ENCODE measurements around the gene RTP3.

Gene RTP3

GRCh38 chr3:46469680-46470357, 28.0 kb upstream of the RTP3 start:
- DNase-seq: peak; percentile 18

GRCh38 chr3:46470831-46471230, 26.9 kb upstream of the RTP3 start:
- DNase-seq: no peak

DNA sequence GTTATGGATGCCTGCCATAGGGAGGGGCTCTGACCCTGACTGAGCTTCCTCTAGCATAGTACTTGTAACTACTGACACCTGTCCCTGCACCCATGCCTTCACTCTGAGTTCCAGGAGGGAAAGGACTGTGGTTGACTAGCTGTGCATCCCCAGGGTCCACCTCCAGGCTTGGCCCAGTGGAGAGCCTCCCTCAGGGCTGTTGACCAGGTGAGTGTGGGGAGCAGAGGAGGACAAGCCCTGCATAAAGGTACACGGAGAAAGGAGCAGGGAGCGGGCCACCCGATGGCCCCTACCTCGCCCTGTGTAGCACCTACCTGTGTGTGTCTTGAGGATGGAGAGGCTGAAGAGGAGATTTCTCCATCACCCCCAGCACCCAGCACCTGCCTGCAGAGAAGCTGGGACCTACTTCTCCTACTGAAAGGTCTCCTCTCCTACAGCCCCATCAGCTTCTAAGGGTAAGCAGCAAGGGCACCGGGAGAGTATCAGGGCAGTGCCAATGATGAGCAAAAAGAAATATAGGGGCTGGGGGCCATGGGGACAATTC, 26.3 kb upstream of the RTP3 start:
- no peak for DNase-seq

GRCh38 chr3:46472736-46473135, 25.0 kb upstream of the RTP3 start:
- no peak for DNase-seq

- no peak for DNase-seq
Observed at GRCh38 chr3:46477145-46477544, 20.6 kb upstream of the RTP3 start.

DNA sequence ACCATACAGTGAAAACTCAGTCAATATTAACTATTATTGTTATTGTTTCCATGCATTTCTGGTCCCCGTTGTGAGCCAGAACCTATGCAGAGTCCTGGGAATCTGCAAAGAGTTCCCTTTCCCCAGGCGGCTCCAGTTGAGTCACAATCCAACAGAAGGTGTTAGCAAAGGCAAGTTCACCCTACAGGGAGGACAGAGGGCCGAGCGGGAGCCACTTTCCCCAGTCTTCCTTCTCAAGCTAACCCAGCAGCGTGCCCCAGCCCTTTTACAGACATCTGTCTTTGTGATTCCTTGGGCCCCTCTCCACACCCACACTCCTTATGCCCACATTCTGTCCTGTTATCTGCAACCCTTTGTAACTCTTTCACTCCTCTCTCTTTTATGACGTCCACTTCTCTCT, 20.0 kb upstream of the RTP3 start:
- no peak for DNase-seq

- no peak for DNase-seq
Observed at GRCh38 chr3:46478341-46478740, 19.4 kb upstream of the RTP3 start.

- no peak for DNase-seq
Observed at GRCh38 chr3:46479021-46479420, 18.8 kb upstream of the RTP3 start.

- no peak for DNase-seq
Observed at GRCh38 chr3:46479696-46480095, 18.1 kb upstream of the RTP3 start.

DNA sequence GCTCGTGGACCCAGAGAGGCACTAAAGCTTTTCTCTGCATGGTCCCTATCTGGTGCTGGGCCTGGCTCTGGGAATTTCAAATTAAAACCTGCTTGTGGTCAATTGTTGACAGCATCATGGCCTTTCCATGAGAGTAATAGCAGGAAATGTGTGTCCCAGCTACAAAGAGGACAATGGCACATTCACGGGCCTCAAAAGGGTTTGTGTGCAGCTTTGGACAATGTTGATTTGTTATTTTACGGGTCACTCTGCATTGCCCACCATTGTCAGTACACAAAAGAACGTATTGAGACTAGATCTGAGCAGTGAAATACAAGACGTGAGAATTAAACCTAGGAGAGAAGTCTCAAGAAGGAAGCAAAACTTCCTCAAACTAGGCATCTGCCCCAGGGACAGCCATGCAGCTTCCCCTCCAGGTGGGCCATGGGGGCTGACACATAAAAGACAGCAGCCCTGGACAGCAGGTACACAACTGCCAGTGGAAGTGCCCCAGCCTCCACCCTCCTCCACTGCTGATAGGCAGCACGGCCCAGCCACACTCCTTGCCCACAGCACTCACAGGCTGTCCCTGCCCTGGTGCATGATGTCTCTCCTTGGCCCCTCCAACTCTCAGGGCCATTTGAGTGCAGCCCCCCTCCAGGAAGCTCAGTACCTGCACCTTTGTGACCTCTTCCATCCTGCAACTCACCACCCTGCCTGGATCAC, 17.1 kb upstream of the RTP3 start:
- DNase-seq: no peak

DNA sequence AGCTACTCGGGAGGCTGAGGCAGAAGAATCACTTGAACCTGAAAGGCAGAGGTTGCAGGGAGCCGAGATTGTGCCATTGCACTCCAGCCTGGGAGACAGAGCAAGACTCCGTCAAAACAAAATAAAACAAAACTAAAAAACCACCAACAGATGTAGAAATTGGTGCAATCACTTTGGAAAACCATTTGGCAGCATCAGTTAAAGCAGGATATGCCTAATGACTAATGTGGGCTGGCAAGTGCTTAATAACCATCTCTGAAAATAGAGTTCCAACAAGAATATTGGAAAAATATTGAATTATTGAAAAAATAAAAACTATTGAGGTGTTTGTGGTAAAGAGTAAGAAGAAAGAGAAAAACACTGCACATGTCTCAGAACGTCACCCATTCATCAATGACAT, 16.1 kb upstream of the RTP3 start:
- DNase-seq: no peak

GRCh38 chr3:46482632-46483350, 15.0 kb upstream of the RTP3 start:
- no peak for DNase-seq

DNA sequence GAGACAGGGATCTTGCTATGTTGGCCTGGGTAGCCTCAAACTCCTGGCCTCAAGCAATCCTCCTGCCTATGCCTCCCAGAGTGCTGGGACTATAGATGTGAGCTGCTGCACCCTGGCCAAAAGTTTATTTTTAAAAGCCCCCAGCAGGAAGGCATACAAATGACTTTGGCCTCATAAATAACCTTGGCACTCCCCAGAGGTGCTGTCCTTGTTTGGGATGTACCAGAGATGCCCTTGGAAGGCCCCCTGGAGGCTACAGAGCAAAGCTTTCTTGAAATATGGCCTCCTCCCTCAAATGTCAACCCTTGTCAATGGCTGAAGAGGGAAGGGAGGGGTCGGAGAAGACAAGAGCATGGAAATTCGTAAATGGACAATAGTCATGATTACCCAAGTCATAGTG, 14.0 kb upstream of the RTP3 start:
- DNase-seq: no peak

DNA sequence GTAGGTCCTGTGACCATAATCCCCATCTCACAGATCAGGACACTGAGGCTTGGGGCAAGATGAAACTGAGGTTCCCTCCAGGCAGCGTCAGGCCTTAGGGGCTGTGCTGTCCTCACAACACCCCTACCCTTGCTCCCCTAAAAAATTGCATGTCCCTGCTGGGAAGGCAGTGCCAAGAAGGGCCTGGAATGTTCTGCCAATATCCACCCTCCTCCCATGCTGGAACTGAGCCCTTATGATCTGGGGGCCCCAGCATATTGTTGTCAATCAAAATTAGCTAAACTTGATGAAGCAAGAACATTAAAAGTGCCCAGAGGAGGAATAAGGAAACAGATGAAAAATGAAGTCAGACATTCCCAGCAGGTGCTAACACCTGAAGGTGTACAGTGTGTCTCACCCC, 13.4 kb upstream of the RTP3 start:
- DNase-seq: no peak

DNA sequence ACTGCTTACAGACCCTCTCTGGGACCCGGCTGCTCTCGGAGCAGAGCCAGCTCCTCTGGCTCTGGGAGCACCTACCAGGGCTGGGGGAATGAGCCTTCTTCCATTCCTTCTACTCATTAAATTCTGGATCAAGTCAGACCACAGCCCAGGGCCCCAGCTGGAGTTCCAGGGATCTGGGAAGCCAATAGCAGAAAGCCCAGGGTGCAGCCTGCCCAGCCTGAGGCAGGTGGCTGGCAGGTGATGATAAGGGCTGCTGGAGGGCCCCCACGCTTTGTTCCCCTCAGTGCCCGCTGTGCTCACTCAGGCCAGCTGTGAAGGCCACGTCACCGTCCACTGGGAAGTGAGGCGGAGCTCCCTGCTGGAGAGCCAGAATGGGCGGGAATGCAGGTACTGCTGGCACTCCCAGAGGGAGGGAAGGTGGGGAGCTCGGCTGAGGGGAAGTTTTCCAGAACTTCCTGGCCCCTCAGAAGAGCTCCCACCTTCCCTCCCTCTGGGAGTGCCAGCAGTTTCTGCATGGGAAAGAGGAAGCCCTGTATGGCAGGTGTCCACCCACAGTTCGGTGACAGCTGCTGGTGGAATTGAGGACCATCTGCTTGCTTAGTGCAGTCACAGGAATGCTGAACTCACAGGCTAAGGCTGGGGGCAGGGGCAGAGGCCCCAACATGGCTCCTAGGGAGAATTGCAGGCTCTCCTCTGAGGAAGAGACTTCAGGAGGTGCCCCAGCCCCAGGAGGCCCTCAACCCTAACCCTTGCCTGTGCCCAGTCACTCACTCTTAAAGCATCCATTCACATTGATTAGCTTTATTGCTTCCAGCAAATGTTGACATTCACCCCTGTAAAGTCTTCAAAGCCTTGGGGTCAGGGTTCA, 12.6 kb upstream of the RTP3 start:
- DNase-seq: no peak

- no peak for DNase-seq
Observed at GRCh38 chr3:46485779-46486175, 12.0 kb upstream of the RTP3 start.

DNA sequence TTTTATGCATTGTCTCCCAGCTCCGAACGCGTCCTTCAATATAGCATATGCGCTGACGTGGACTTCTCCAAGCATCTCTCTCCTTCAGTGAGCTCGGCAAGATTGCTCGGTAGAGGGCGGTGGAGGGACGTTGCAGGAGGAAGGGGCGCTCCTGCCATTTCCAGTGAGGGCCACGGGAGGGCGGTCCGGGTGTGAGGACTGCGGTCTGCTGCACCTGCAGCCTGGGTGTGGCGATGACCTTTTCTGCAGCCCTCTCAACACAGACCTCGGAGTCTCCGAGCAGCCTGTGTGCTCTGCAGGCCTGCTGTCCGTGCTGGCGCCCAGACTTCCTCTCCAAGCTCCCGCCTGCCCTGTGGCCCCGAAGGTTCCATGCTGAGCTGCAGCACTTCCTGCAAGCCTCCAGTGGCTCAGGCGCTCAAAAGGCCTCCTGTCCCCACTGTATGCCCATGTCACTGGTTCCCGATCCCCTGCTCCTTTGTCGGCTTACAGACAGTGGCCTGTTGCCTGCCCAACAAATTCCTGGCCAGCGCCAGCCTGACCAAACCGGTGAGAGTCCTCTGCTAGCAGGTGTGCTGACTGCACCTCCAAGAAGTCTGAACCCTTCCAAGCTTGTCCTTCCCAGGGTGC, 8.9 kb upstream of the RTP3 start:
- peak; percentile 93 for DNase-seq

- DNase-seq: no peak
Observed at GRCh38 chr3:46489381-46489780, 8.4 kb upstream of the RTP3 start.

DNA sequence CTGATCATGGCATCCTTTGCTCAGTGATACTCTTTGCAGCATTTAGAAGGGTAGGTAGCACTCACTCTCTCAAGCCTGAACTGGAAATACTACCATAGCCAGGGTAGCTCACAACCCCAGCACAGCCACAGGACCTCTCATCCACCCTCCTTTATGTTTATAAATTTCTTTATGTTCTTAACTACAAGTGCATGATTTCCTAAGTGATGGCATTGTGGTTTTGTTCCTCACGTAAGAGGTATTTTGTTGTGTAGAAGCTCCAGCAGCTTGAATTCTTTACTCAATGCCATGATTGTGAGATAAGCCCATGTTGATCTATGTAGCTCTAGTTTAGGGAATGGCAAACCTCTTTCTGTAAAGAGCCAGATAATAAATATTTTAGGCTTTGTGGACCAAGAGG, 7.9 kb upstream of the RTP3 start:
- no peak for DNase-seq

GRCh38 chr3:46490338-46491084, 7.3 kb upstream of the RTP3 start:
- DNase-seq: no peak

Measured in suppressor macrophage treated with lipopolysaccharide for 4 hours (primary cell).